ENCODE data around the gene HBD. TPM values are rescaled to one million over a fixed set of nuclear protein-coding genes. Genes with fewer than 3 reads are reported as not detected.

HBD gene
- total and polyA plus RNA-seq, 7 donors: 0.17 to 6.2 (median 1.6) TPM; not detected in 4

DNA sequence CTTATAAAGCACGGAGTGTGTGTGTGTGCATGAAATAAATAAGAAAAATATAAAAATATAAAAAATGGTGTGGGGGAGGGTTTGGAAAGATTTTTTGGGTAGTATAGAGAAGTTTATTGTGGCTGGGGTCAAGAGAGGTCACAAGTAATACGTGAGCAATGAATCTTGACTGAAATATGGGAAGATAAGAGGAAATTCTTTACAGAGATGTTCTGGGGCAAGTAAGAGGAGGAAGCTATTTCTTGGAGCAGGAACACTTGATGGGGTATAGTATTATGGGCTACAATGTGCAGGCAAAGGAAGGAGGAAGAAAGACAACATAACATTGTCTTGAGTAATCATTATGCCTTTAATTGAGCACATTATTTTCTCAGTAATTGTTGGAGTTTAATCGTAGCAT lies 2.1 kb downstream of the HBD start:
- 61 to 65% (median 62%) methylated on average over 3 of the region's 3 CpGs for WGBS, 3 donors

DNA sequence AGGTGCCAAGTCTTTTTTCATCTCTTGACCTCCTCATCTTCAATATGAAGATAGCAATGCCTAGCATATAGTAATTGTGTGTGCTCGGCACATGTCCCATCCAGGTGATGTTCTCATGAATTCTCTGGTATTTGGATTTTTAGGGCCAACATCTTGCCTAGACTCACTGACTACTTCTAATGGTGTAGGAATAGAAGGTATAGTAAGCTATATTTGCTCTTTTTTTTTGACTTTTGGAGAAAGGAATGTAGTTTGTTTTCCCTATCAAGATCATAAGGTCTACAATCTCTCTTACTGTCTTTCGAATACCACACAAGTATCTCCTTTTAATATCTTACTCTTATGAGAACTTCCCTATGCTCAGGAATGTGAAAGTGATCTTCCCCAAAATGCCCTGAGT lies 3.2 kb downstream of the HBD start:
- no peaks in the 10 kb centered on the region for H3K36me3 ChIP-seq (ENCODE audit: insufficient read depth in 1 of 2, low read depth in 1 of 2)
- no peak overlapping the region for H3K4me3 ChIP-seq
- WGBS, 3 donors: 83 to 91% (median 89%) methylated on average over 2 of the region's 2 CpGs
- DNase-seq (no peak), ATAC-seq (no peak)
- H3K9me3 ChIP-seq: no peaks in the 10 kb centered on the region
- intact Hi-C loops (cut with DNase I): no loop called here
- H3K27me3 ChIP-seq (ENCODE audit: insufficient read depth in 3 of 3, low read length in 2 of 3): no peaks in the 10 kb centered on the region
- no peak overlapping the region for H3K27ac ChIP-seq
- H3K4me1 ChIP-seq: no peaks in the 10 kb centered on the region
- TF ChIP-seq, protein P1, sequence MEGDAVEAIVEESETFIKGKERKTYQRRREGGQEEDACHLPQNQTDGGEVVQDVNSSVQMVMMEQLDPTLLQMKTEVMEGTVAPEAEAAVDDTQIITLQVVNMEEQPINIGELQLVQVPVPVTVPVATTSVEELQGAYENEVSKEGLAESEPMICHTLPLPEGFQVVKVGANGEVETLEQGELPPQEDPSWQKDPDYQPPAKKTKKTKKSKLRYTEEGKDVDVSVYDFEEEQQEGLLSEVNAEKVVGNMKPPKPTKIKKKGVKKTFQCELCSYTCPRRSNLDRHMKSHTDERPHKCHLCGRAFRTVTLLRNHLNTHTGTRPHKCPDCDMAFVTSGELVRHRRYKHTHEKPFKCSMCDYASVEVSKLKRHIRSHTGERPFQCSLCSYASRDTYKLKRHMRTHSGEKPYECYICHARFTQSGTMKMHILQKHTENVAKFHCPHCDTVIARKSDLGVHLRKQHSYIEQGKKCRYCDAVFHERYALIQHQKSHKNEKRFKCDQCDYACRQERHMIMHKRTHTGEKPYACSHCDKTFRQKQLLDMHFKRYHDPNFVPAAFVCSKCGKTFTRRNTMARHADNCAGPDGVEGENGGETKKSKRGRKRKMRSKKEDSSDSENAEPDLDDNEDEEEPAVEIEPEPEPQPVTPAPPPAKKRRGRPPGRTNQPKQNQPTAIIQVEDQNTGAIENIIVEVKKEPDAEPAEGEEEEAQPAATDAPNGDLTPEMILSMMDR (IDR thresholded peaks at IDR 0.05): no peak

More for the DNA sequence above, 2.1 kb downstream of the HBD start:
- DNase-seq (no peak), ATAC-seq (no peak)
- H3K4me1 ChIP-seq: no peaks in the 10 kb centered on the region
- TF ChIP-seq, protein P1 (IDR thresholded peaks at IDR 0.05): no peak
- intact Hi-C loops (cut with DNase I): no loop called here
- no peak overlapping the region for H3K27ac ChIP-seq
- no peaks in the 10 kb centered on the region for H3K9me3 ChIP-seq
- no peaks in the 10 kb centered on the region for H3K27me3 ChIP-seq (ENCODE audit: insufficient read depth in 3 of 3, low read length in 2 of 3)
- no peak overlapping the region for H3K4me3 ChIP-seq
- H3K36me3 ChIP-seq (ENCODE audit: insufficient read depth in 1 of 2, low read depth in 1 of 2): no peaks in the 10 kb centered on the region

DNA sequence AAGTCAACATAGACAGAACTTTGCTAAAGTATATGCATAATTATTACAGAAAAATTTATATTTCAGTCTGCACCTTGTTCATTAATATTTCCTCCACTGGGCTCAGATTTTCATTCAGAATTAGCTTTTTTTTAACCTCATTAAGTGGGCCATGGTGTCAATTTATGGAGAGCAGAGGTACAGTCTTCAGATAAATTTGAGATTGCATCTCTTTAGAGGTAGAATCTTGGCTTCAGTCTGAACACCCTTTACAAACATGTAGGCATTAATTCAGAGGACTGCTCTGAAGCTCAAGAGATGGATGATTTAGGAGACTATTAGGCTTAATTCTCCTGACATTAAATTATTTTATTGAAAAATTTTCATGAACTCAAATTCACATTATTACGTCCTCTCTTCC lies 4.0 kb downstream of the HBD start:
- 83 to 94% (median 89%) methylated on average over 1 of the region's 1 CpG for WGBS, 3 donors
- Histone ChIP-seq H3K27me3 (ENCODE audit: insufficient read depth in 3 of 3, low read length in 2 of 3) (no peaks in the 10 kb centered on the region), H3K36me3 (ENCODE audit: insufficient read depth in 1 of 2, low read depth in 1 of 2) (no peaks in the 10 kb centered on the region), H3K4me1 (no peaks in the 10 kb centered on the region), H3K4me3 (no peak overlapping the region), H3K27ac (no peak overlapping the region), H3K9me3 (no peaks in the 10 kb centered on the region)
- TF ChIP-seq, protein P1 (IDR thresholded peaks at IDR 0.05): no peak
- DNase-seq (no peak), ATAC-seq (no peak)
- intact Hi-C loops (cut with DNase I): no loop called here

DNA sequence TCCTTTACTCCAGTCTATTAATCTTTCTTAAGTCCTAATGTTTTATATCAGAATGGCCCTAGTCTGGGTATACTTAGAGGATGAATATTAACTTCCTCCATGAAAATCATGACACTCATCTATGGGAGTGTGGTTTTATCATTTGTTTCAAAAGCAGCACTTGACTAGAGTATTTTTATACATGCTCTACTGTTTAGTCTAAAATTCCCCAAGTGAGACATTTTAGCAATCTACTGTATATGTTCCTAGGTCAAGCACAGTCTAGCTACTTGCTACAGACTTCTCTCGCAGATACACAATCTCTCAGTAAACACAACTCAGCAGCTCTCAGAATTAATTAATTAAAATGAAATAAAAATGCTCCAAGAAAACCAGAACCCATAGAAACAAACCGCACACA lies 4.5 kb downstream of the HBD start:
- 87 to 91% (median 90%) methylated on average over 2 of the region's 2 CpGs for WGBS, 3 donors
- ATAC-seq (no peak), DNase-seq (no peak)
- TF ChIP-seq, protein P1 (IDR thresholded peaks at IDR 0.05): no peak
- Histone ChIP-seq H3K4me1 (no peaks in the 10 kb centered on the region), H3K27ac (no peak overlapping the region), H3K36me3 (ENCODE audit: insufficient read depth in 1 of 2, low read depth in 1 of 2) (no peaks in the 10 kb centered on the region), H3K9me3 (no peaks in the 10 kb centered on the region), H3K4me3 (no peak overlapping the region), H3K27me3 (ENCODE audit: insufficient read depth in 3 of 3, low read length in 2 of 3) (no peaks in the 10 kb centered on the region)
- intact Hi-C loops (cut with DNase I): no loop called here

DNA sequence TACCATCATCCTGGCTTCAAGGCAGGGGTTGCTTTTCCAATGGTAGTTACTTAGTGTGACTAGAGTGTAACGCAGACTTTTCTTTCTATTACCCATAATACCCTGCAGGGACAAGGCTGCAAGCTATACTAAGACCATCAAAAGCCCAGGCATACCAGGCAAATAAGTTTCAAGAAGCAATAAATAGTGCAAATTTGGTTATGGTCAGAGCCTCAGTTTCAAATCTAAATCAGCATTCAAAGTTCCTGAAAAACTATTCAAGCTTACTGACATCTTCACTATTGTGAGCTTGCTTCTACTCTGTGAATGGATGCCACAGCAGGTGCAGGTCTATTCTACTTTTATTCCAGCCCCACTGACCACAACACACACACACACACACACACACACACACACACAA lies 4.9 kb downstream of the HBD start:
- no peaks in the 10 kb centered on the region for H3K27me3 ChIP-seq (ENCODE audit: insufficient read depth in 3 of 3, low read length in 2 of 3)
- H3K4me1 ChIP-seq: no peaks in the 10 kb centered on the region
- intact Hi-C loops (cut with DNase I): no loop called here
- 83 to 97% (median 86%) methylated on average over 1 of the region's 1 CpG for WGBS, 3 donors
- ATAC-seq (no peak), DNase-seq (no peak)
- H3K4me3 ChIP-seq: no peak overlapping the region
- no peaks in the 10 kb centered on the region for H3K9me3 ChIP-seq
- TF ChIP-seq, protein P1 (IDR thresholded peaks at IDR 0.05): no peak
- no peak overlapping the region for H3K27ac ChIP-seq
- H3K36me3 ChIP-seq (ENCODE audit: insufficient read depth in 1 of 2, low read depth in 1 of 2): no peaks in the 10 kb centered on the region

Measured in psoas muscle (tissue), 8 donors.